GM19238 (cell line): ENCODE measurements around the gene CC2D2A.
"Not testable (repeated sequence)": the region's sequence is repeated elsewhere in the genome, so short reads cannot be mapped to it uniquely, and the experiment has no call there.

ENCODE experiments used
- DNase-seq: peaks from one replicate; pipeline ENCODE4 v3.0.0; 2011; ENCODE audit warnings: low spot score; ENCODE audit not compliant: insufficient read length

The CC2D2A gene

DNA sequence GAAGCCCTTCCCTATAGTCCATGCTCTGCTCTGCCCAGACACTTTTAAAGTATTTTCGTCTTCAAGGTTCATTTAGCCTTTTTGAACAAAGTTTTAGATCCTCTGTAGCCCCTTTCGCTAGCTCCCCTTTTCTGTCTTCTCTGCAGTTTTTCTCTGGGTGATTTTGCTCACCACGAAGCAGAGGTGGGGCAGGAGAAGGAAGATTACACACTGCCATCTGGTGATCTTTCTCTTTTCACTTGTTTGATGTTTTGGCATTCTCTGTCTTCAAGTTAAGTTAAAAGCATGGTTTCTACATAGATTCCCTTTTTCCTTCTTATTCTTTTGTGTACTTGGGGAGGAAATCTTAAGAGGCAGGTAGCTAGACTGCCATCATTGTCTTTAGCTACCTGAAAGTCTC lies 43.9 kb downstream of the CC2D2A start:
- no peak for DNase-seq

DNA sequence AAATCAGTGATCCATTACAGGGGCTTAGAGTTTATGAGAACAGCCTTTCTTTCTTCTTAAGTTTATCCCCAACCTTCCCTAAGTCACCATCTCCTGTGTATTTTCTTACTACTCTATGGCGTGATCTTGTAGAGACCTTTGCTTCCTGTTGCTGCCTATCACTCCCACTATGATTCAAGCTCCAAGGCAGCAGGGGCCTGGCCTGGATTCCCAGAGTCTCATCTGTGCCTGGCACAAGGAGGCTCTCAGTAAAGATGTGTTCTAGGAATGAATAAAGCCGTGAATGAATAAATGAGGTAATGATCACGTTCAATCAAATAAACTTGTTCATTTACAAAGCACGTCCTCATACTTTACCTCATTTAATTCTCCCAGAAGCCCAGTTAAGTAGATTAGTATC lies 45.4 kb downstream of the CC2D2A start:
- no peak for DNase-seq

DNA sequence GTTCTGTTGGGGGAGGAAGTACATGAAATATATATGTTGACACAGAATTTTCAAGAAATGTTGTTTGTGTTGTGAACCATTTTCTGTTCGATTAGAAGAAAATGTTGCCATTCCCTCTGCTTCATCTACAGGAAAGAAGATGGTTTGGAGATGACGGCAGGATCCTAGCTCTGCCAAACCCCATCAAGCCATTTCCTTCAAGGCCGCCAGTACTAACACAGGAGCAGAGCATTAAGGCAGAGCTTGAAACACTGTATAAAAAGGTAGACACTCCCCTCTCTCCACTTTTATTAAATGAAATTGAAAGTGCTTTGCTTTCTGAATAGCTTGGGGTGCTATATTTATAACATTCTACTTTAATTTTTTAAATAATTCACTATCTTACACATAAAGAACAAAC lies 46.8 kb downstream of the CC2D2A start:
- no peak for DNase-seq

DNA sequence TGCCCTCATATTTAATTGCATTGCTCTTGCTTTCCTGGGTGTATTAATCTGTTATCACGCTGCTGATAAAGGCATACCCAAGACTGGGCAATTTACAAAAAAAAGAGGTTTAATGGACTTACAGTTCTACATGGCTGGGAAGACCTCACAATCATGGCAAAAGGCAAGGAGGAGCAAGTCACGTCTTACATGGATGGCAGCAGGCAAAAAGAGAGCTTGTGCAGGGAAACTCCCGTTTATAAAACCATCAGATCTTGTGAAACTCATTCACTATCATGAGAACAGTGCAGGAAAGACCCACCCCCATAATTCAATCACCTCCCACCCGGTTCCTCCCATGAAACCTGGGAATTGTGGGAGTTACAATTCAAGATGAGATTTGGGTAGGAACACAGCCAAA lies 48.0 kb downstream of the CC2D2A start:
- DNase-seq, result not testable (repeated sequence)

- DNase-seq, result no peak
These were observed 51.9 kb downstream of the CC2D2A start for GRCh38 chr4:15521442-15522039.

DNA sequence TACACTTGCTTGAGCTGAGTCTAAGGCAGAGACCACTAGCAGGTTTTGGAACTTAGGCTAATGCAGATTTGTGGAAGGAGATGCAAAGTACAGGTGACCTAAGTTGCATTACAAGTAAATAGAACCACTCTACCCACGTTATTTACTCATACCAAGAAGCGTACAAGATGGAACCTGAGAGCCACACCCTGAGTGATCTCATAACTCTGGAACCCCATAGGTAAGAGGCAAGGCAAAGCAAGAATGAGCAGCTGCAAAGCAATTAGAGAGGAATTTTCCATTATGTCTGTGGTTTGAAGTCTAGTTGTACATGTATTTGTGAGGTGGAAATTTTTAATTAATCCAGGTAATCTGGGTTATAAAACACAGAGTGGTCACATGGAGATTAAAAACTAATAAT lies 55.4 kb downstream of the CC2D2A start:
- no peak for DNase-seq

DNA sequence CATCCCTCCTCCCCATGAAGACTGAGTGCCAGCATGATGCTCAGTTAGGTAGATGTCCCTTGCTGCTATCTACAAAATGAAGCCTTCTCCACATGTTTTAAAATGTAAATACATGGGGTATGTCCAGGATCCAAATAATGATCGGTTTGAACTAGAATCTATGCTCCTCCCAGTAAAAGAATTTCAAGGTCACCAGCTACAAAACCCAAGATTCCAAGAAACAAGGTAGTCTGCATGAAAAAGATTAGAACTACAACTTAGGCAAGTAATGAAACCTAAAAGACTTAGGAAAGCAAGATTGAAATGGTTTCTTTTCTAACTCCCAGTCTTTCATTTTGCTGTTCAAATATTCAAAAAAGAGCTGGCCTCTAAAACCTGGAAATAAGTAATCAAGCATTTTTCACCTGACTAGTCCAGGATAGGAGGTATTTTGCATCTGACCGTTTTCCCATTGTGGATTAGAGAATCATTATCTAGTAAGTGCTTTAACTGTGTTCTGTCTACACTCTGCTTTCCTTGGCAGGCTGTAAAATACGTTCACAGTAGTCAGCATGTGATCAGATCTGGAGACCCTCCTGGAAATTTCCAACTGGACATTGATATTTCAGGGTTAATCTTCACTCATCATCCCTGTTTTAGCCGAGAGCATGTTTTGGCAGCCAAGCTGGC lies 57.4 kb downstream of the CC2D2A start:
- no peak for DNase-seq

DNA sequence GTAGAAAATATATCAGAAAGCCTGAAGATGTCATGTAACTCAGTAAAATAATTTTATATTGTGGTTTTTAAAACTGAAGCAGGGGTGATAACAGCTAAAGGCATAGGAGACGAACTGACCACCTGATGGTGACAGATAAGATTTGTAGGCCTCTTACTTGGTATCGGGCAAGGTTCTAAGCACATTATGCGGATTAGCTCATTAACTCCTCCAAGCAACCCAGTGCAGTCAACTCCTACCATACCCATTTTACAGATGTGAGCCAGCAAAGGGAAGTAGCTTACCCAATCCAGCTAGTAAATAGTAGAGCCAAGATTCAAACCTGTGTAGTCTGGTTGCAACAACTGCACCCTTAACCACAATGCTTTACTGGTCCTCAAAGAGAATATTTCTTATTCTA lies 62.1 kb downstream of the CC2D2A start:
- DNase-seq, result no peak

DNA sequence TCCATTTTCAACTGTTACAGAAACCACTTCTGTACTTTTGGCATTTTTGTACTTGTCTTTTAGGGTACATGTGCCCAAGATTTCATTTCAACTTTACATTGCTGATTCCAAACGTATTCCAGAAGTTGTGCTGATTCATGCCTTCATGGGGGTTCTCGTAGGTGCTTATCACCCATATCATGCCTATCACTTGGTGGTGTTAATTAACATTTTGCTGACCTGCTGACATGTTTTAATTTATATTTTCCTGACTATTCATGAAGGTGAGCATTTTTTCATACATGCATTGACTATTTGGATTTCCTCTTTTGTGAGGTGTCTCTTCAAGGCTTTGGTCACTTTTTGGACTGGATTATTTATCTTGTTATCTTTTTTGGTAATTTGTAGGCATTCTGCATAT lies 64.1 kb downstream of the CC2D2A start:
- DNase-seq, result no peak

DNA sequence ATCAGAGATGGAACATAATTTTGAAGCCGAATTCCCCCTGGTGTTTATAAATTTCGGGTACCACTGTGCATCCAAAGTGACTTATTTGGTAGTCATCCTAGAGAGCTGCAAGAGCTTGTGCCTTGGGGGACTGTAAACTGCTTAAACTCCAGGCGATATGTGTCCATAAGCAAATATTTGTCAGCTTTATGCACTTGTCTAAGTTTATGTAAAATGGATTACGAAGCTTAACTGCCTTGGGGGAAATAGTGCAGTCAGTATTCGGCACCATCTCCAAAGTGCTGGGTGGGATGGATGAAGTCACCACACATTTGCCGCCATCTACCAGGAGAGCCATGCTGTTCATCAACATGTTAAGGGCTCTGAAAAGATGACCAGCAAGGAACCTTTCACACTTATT lies 65.9 kb downstream of the CC2D2A start:
- no peak for DNase-seq

- DNase-seq, result no peak
These were observed 67.1 kb downstream of the CC2D2A start for GRCh38 chr4:15536552-15537499.

DNA sequence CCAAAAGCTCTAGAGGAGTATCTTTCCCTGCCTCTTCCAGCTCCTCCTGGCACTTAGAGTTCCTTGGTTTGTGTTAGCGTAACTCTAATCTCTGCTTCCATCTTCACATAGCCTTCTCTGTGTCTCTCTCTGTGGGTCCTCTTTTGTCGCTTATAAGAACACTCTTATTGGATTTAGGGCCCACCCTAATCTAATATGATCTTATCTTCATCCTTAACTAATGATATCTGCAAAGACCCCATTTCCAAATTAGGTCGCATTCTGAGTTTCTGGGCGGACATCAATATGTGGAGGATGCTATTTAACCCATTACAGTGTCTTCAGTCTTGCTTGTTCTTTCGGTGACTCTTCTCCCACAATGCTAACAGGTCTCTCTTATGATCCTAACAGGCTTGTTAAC lies 72.3 kb downstream of the CC2D2A start:
- no peak for DNase-seq

GRCh38 chr4:15542760-15543159 lies 73.1 kb downstream of the CC2D2A start:
- no peak for DNase-seq

DNA sequence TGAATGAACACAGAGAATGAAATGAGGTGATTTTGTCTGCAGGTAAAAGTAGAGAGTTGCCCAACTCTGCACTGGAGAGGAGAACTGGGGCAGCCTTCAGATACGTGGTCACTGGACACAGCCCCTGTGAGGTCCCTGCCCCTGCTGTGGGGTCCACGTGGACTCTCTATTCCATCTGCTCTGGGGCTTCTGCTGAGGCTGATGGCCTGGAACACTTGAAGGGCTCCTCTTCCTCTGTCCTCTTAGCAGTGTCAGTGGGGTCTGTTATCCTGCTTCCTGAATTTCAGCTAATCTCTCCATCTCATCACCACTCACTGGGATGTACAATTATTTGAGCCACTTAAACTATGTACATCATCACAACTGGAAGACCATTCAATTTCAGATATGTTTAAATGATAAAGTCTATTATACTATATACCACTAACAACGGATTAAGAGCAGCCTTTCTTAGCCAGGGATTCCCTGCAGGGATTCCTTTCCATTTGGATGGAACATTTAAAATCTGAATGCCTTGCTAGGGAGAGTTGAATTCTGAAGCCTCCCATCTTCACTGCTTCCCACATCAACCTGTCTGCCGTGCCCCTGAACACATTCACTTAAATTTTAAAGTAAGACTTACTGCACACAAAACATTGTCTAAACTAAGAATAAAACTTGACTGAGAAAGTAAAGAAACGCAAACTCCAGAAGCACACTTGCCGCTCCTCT lies 74.0 kb downstream of the CC2D2A start:
- DNase-seq, result no peak

GRCh38 chr4:15544248-15544729 lies 74.6 kb downstream of the CC2D2A start:
- DNase-seq, result no peak

DNA sequence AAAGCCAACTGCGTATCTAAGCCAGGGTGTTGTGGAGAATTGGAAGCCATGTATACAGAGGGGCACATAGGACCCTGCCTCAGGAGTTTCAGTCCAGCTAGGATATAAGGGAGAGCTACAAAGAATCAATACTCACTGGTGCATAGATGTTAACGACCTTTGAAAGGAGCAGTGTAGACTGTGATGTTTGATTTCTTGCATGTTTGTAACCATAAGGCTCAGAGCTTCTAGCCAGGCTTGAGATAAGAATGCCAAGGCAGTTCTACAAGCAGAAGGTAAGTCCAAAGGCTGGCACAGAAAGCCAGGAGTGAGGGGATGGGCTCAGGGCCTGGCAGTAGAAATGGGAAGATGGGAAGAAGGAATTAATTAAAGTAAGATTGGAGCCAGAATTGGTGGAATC lies 75.7 kb downstream of the CC2D2A start:
- no peak for DNase-seq

DNA sequence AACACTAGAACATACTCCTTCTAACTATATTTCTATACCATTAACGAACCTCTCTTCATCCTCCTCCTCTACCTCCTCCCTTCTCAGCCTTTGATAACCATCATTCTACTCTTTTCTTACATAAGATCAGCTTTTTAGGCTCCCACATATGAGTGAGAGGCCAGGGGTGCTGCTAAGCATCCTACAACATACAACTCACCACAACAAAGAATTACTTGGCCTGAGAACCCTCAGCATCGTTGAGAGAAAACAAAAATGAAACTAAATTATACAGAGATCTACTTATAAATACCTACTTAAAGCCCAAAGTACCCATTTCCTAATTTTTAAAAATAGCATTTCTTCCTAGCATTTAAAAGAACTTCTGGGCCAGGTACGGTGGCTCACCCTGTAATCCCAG lies 77.7 kb downstream of the CC2D2A start:
- DNase-seq, result no peak

- DNase-seq, result no peak
These were observed 80.8 kb downstream of the CC2D2A start for GRCh38 chr4:15550491-15550890.

DNA sequence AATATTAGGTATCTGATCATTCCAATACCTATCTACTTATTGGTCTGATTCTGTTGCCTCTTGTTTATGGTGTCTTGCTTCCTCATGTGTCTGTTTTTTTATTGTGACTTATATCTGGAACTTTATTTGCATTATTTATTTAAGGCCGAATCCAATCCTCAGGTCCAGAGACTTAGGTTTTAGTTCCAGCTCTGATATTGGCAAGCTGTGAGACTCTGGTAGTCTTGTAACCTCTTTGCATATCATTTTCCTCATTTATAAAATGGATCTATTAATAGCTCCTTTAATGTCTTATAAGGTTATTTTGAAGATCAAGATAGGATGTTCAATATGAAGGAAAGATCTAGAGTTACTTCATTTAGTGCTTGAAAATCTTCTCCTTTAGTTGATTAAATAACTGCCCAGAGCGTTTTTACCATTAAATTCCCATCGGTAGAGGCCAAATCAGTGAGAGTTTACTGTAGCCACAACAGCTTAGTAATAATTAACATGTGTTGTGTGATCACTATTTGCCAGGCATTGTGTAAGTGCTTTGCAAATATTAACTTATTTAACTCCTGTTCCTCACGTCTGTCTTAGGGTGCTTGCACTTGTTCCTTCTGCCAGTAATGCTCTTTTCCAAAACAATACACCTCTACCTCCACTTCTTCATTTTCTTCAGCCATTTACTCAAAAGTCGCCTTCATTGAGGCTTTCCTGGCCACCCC lies 82.2 kb downstream of the CC2D2A start:
- no peak for DNase-seq

GRCh38 chr4:15552557-15553362 lies 83.1 kb downstream of the CC2D2A start:
- no peak for DNase-seq
